Endothelial cell of umbilical vein (primary cell): ENCODE measurements around the gene CEBPA. TPM values are rescaled to one million over a fixed set of nuclear protein-coding genes. Genes with fewer than 3 reads are reported as not detected.

Source experiments
- BruUV-seq: library from RNA; stranded (reverse); fragments of 400-500 nt; replicated peaks from 2 replicates; lab custom pipeline; 2021; lab: Mats Ljungman, UMichigan
- CTCF ChIA-PET: fragments of 300-600, 350-600 bp; sonication (Branson Sonifier 250); formaldehyde crosslinking; loops from one replicate; lab custom pipeline; 2021; ENCODE audit warnings: antibody characterized with exemption, inconsistent platforms; lab: Charles Lee
- POLR2A ChIA-PET: fragments of 300-600, 350-600 bp; sonication (Branson Sonifier 250); formaldehyde crosslinking; loops from one replicate; lab custom pipeline; 2021; ENCODE audit warnings: antibody characterized with exemption, inconsistent platforms; lab: Charles Lee
- DNase-seq: peaks from one replicate; pipeline ENCODE4 v3.0.0-alpha.2; 2011; ENCODE audit warnings: low read depth, low spot score
- FAIRE-seq: peaks from 2 replicates; lab custom pipeline; 2011; peaks lifted over from hg19 to GRCh38; lab: Jason Lieb, UNC
- H2AFZ ChIP-seq: 2 replicates; pipeline ENCODE4 v1.6.0; 2012; ENCODE audit warnings: low read depth, low read length, control low read depth, inconsistent platforms
- H3K27ac ChIP-seq: 2 replicates; pipeline ENCODE4 v1.5.1; 2011; ENCODE audit warnings: low read depth, mild to moderate bottlenecking, control low read depth, low read length, moderate library complexity; ENCODE audit not compliant: insufficient read depth
- H3K27me3 ChIP-seq, 2 experiments: 2 replicates each; pipeline versions ENCODE4 v1.6.0 to v1.6.1; 2011; ENCODE audit warnings: low read length in 2 of 2, mixed read lengths in 1 of 2; ENCODE audit not compliant: control insufficient read depth in 2 of 2, insufficient read depth in 2 of 2
- H3K36me3 ChIP-seq, 2 experiments: 2 replicates in 1 of 2; 3 replicates in 1 of 2; pipeline ENCODE4 v1.5.1; 2011; ENCODE audit warnings: low read length in 2 of 2, mild to moderate bottlenecking in 1 of 2, moderate library complexity in 1 of 2; ENCODE audit not compliant: control insufficient read depth in 2 of 2, insufficient read depth in 2 of 2; ENCODE audit errors: extremely low read depth in 1 of 2
- H3K4me1 ChIP-seq: 3 replicates; pipeline ENCODE4 v1.5.1; 2011; ENCODE audit warnings: mild to moderate bottlenecking, low read length; ENCODE audit not compliant: control insufficient read depth, insufficient read depth; ENCODE audit errors: extremely low read depth
- H3K4me2 ChIP-seq: 2 replicates; pipeline ENCODE4 v1.6.1; 2011; ENCODE audit warnings: low read length, control low read depth, mixed read lengths; ENCODE audit not compliant: insufficient read depth
- H3K4me3 ChIP-seq, 3 experiments: fragments of 200-600 bp in 1 of 3; sonication (generic), shearing (Covaris generic) in 1 of 3; replicated peaks in 1 of 3; 2 replicates each; pipeline ENCODE4 v1.5.1; 2011 to 2016; ENCODE audit warnings: control low read depth in 3 of 3, low read length in 3 of 3, mild to moderate bottlenecking in 2 of 3, inconsistent platforms in 1 of 3, low read depth in 1 of 3, moderate library complexity in 1 of 3; ENCODE audit not compliant: insufficient read depth in 1 of 3
- H3K79me2 ChIP-seq: 2 replicates; pipeline ENCODE4 v1.6.0; 2012; ENCODE audit warnings: low read length, inconsistent platforms; ENCODE audit not compliant: control insufficient read depth, insufficient read depth
- H3K9ac ChIP-seq: replicated peaks from 2 replicates; pipeline ENCODE3; 2011; ENCODE audit warnings: low read length, control low read depth; ENCODE audit not compliant: insufficient read depth; ENCODE audit errors: extremely low read depth
- H3K9me1 ChIP-seq: replicated peaks from 3 replicates; pipeline ENCODE4 v1.6.0; 2011; ENCODE audit warnings: mild to moderate bottlenecking, low read length; ENCODE audit not compliant: control insufficient read depth, insufficient read depth; ENCODE audit errors: extremely low read depth
- H3K9me3 ChIP-seq: replicated peaks from 2 replicates; pipeline ENCODE4 v1.5.1; 2012; ENCODE audit warnings: low read length, inconsistent platforms; ENCODE audit not compliant: control insufficient read depth, insufficient read depth
- H4K20me1 ChIP-seq: replicated peaks from 2 replicates; pipeline ENCODE3; 2011; ENCODE audit warnings: mild to moderate bottlenecking, low read length; ENCODE audit not compliant: control insufficient read depth, insufficient read depth; ENCODE audit errors: extremely low read depth
- CTCF ChIP-seq, 2 donors: IDR thresholded peaks; 1 replicate in 1 of 2; 2 replicates in 1 of 2; pipeline ENCODE4 v1.5.1; 2011; ENCODE audit warnings: low read length in 2 of 2, mild to moderate bottlenecking in 2 of 2, moderate library complexity in 2 of 2, control low read depth in 1 of 2, inconsistent platforms in 1 of 2, low read depth in 1 of 2; ENCODE audit not compliant: insufficient read depth in 1 of 2; ENCODE audit errors: extremely low read depth in 1 of 2
- EZH2 ChIP-seq: IDR thresholded peaks from 2 replicates; pipeline ENCODE4 v1.6.1; 2012; ENCODE audit warnings: borderline replicate concordance, low read depth, mild to moderate bottlenecking, moderate library complexity, low read length, inconsistent platforms; ENCODE audit not compliant: severe bottlenecking
- FOS ChIP-seq: IDR thresholded peaks from 2 replicates; pipeline ENCODE4 v1.6.1; 2011; ENCODE audit warnings: mild to moderate bottlenecking, low read length, moderate library complexity, borderline replicate concordance; ENCODE audit not compliant: insufficient read depth
- GATA2 ChIP-seq: IDR thresholded peaks from 2 replicates; pipeline ENCODE4 v1.7.0; 2011; ENCODE audit warnings: low read depth, mild to moderate bottlenecking, moderate library complexity, mixed read lengths, low read length; ENCODE audit not compliant: insufficient read length, insufficient read depth
- JUN ChIP-seq: IDR thresholded peaks from 2 replicates; pipeline ENCODE4 v1.6.1; 2011; ENCODE audit warnings: borderline replicate concordance, low read depth; ENCODE audit not compliant: insufficient read length, insufficient read depth
- MAX ChIP-seq: IDR thresholded peaks from 2 replicates; pipeline ENCODE4 v1.6.1; 2011; ENCODE audit not compliant: insufficient read depth, insufficient read length
- MYC ChIP-seq: IDR thresholded peaks from one replicate; pipeline ENCODE4 v1.6.1; 2011; ENCODE audit warnings: mild to moderate bottlenecking, low read depth, low read length
- POLR2A ChIP-seq: IDR thresholded peaks from 2 replicates; pipeline ENCODE4 v1.6.1; 2012; ENCODE audit warnings: low read depth, mild to moderate bottlenecking, control low read depth, low read length
- POLR2AphosphoS5 ChIP-seq: IDR thresholded peaks from 2 replicates; pipeline ENCODE4 v1.6.1; 2012; ENCODE audit warnings: low read depth, mild to moderate bottlenecking, control low read depth, low read length, moderate library complexity; ENCODE audit not compliant: insufficient read depth
- dilution Hi-C: fragments of 300-500 bp; cut with MboI; formaldehyde crosslinking; loops from one replicate; pipeline ENCODE4 v1.15.0; 2019; ENCODE audit warnings: low sequenced_read_pairs; ENCODE audit not compliant: extremely low pct_ligation_motif_present
- intact Hi-C: fragments of 100-400 bp; cut with micrococcal nuclease; formaldehyde crosslinking; loops from one replicate; pipeline ENCODE4 v1.10.0; 2022
- polyA plus RNA-seq, 4 experiments: library from polyadenylated mRNA; depleted of rRNA in 3 of 4; stranded (reverse) in 3 of 4; unstranded in 1 of 4; fragments of >200 nt; gene quantifications; 2 replicates each; pipeline versions ENCODE4 v1.2.1 to v1.2.3, GENCODE V29; 2011 to 2012; ENCODE audit warnings: missing spikeins in 1 of 4
- total RNA-seq: library from RNA; stranded (reverse); gene quantifications from 2 replicates; pipeline ENCODE4 v1.2.3, GENCODE V29; 2021

CEBPA gene
- total and polyA plus RNA-seq, 2 donors (not counting 3 experiments of a cell fraction or from before 2014, with no cell fraction given), result 0.06 TPM; not detected in 1

GRCh38 chr19:33343301-33343700 is 41.0 kb upstream of the CEBPA start:
- POLR2A ChIA-PET, result no interaction called here
- H3K27me3 ChIP-seq, result peaks cover 3 to 6% of the 10 kb centered on the region in 2 experiments
- CTCF ChIA-PET, result no interaction called here

More at GRCh38 chr19:33343301-33343700, 41.0 kb upstream of the CEBPA start:
- intact Hi-C loops, result no loop called here
- FAIRE-seq, result no peak
- Histone ChIP-seq H3K9me3 (no peaks in the 10 kb centered on the region), H3K36me3 (no peaks in the 10 kb centered on the region), H3K4me1 (no peaks in the 10 kb centered on the region), H3K79me2 (no peaks in the 10 kb centered on the region), H3K9ac (no peak overlapping the region), H3K4me2 (no peak overlapping the region), H2AFZ (no peak overlapping the region), H3K27ac (no peak overlapping the region), H4K20me1 (no peaks in the 10 kb centered on the region), H3K4me3 (no peak overlapping the region), H3K9me1 (no peaks in the 10 kb centered on the region)
- DNase-seq, result no peak
- BruUV-seq, result no TSS peak
- TF ChIP-seq MAX, result no peak
- TF ChIP-seq MYC, result no peak
- TF ChIP-seq JUN, result no peak
- no peak for TF ChIP-seq GATA2
- TF ChIP-seq POLR2AphosphoS5, result no peak
- TF ChIP-seq EZH2, result no peak
- TF ChIP-seq FOS, result no peak
- TF ChIP-seq POLR2A, result no peak
- TF ChIP-seq CTCF (IDR thresholded peaks at IDR 0.05; ENCODE audit: extremely low read depth in 1 of 2, insufficient read depth in 1 of 2, low read depth in 1 of 2, low read length in 2 of 2), result no peak
- dilution Hi-C loops, result no loop called here
